H1 (cell line): Measurements from ENCODE around the gene RHO. TPM values are rescaled to one million over a fixed set of nuclear protein-coding genes. Genes with fewer than 3 reads are reported as not detected.

Experiments used
- CTCF ChIA-PET: fragments of 300-600 bp; sonication (Branson Sonifier 250); formaldehyde crosslinking; loops from one replicate; lab custom pipeline; 2021; ENCODE audit not compliant: partially characterized antibody; lab: Charles Lee
- POLR2A ChIA-PET: fragments of 300-600 bp; sonication (Branson Sonifier 250); formaldehyde crosslinking; loops from one replicate; lab custom pipeline; 2021; ENCODE audit warnings: inconsistent platforms; ENCODE audit not compliant: partially characterized antibody; lab: Charles Lee
- DNase-seq, 2 experiments: peaks; one replicate each; pipeline versions ENCODE4 v3.0.0 to v3.0.0-alpha.2; 2010 to 2022; ENCODE audit warnings: low spot score in 2 of 2, low read depth in 1 of 2, mixed read lengths in 1 of 2
- FAIRE-seq: peaks from 2 replicates; lab custom pipeline; 2011; peaks lifted over from hg19 to GRCh38; lab: Jason Lieb, UNC
- H2AFZ ChIP-seq: 2 replicates; pipeline ENCODE4 v1.8.1; 2012; ENCODE audit warnings: low read length, inconsistent platforms
- H2AK5ac ChIP-seq: 2 replicates; pipeline ENCODE4 v1.6.1; 2013; ENCODE audit warnings: low read depth, low read length
- H2BK120ac ChIP-seq: replicated peaks from 2 replicates; pipeline ENCODE3; 2013; ENCODE audit warnings: low read depth, low read length, inconsistent platforms
- H2BK12ac ChIP-seq: 2 replicates; pipeline ENCODE4 v1.6.1; 2013; ENCODE audit warnings: low read depth, low read length
- H2BK15ac ChIP-seq: 2 replicates; pipeline ENCODE4 v1.6.1; 2013; ENCODE audit warnings: low read length
- H2BK20ac ChIP-seq: 2 replicates; pipeline ENCODE4 v1.6.1; 2013; ENCODE audit warnings: low read length
- H2BK5ac ChIP-seq: 2 replicates; pipeline ENCODE4 v1.6.1; 2013; ENCODE audit warnings: low read depth, low read length
- H3K14ac ChIP-seq: 2 replicates; pipeline ENCODE4 v1.6.1; 2013; ENCODE audit warnings: inconsistent platforms; ENCODE audit not compliant: insufficient read length
- H3K18ac ChIP-seq: 2 replicates; pipeline ENCODE4 v1.6.1; 2013; ENCODE audit warnings: low read length; ENCODE audit errors: extremely low read depth
- H3K23ac ChIP-seq: 2 replicates; pipeline ENCODE4 v1.6.1; 2013; ENCODE audit warnings: inconsistent platforms; ENCODE audit not compliant: insufficient read length
- H3K23me2 ChIP-seq: 2 replicates; pipeline ENCODE4 v1.6.1; 2013; ENCODE audit warnings: low read depth, low read length
- H3K27ac ChIP-seq: 2 replicates; pipeline ENCODE4 v1.6.1; 2011; ENCODE audit warnings: low read depth, low read length, inconsistent platforms
- H3K27me3 ChIP-seq, 4 experiments: replicated peaks in 1 of 4; 1 replicate in 1 of 4; 2 replicates in 3 of 4; pipeline versions ENCODE4 v1.6.1 to v1.8.1; 2011 to 2013; ENCODE audit warnings: low read length in 3 of 4, mild to moderate bottlenecking in 3 of 4, inconsistent platforms in 2 of 4, mixed read lengths in 2 of 4, moderate library complexity in 1 of 4; ENCODE audit not compliant: control insufficient read depth in 3 of 4, insufficient read depth in 3 of 4; ENCODE audit errors: extremely low read depth in 1 of 4
- H3K36me3 ChIP-seq, 4 experiments: 2 replicates each; pipeline versions ENCODE4 v1.6.1 to v1.8.1; 2011 to 2013; ENCODE audit warnings: mild to moderate bottlenecking in 4 of 4, low read length in 3 of 4, moderate library complexity in 2 of 4, control low read depth in 1 of 4, inconsistent platforms in 1 of 4; ENCODE audit not compliant: insufficient read depth in 4 of 4, control insufficient read depth in 2 of 4
- H3K4ac ChIP-seq: replicated peaks from 2 replicates; pipeline ENCODE3; 2013; ENCODE audit warnings: low read length, low read depth, mixed read lengths, inconsistent platforms; ENCODE audit not compliant: insufficient read length
- H3K4me1 ChIP-seq, 4 experiments: replicated peaks in 1 of 4; 1 replicate in 1 of 4; 2 replicates in 3 of 4; pipeline versions ENCODE4 v1.6.1 to v1.8.1; 2011 to 2013; ENCODE audit warnings: low read length in 3 of 4, inconsistent platforms in 2 of 4, mixed read lengths in 1 of 4; ENCODE audit not compliant: insufficient read depth in 4 of 4, control insufficient read depth in 3 of 4
- H3K4me2 ChIP-seq, 2 experiments: 2 replicates each; pipeline versions ENCODE4 v1.6.1 to v1.8.1; 2011 to 2013; ENCODE audit warnings: low read depth in 2 of 2, low read length in 2 of 2, control low read depth in 1 of 2, inconsistent platforms in 1 of 2, mild to moderate bottlenecking in 1 of 2; ENCODE audit not compliant: insufficient read depth in 1 of 2
- H3K4me3 ChIP-seq, 4 experiments: fragments of 200-600, 300-600 bp in 1 of 4; sonication (generic), shearing (Covaris generic), sonication (Bioruptor Twin) in 1 of 4; 2 replicates each; pipeline versions ENCODE4 v1.5.1 to v1.8.1; 2011 to 2016; ENCODE audit warnings: low read length in 4 of 4, low read depth in 3 of 4, control low read depth in 2 of 4, inconsistent platforms in 2 of 4, mild to moderate bottlenecking in 2 of 4, mixed read lengths in 1 of 4, moderate library complexity in 1 of 4; ENCODE audit not compliant: insufficient read depth in 2 of 4; ENCODE audit errors: extremely low read depth in 1 of 4
- H3K56ac ChIP-seq: replicated peaks from 2 replicates; pipeline ENCODE3; 2013; ENCODE audit warnings: low read depth, mild to moderate bottlenecking, mixed read lengths, low read length, inconsistent platforms; ENCODE audit not compliant: insufficient read length
- H3K79me1 ChIP-seq: 2 replicates; pipeline ENCODE4 v1.6.1; 2013; ENCODE audit warnings: low read depth, low read length, control low read depth
- H3K79me2 ChIP-seq, 2 experiments: 2 replicates each; pipeline versions ENCODE4 v1.6.1 to v1.8.1; 2012 to 2013; ENCODE audit warnings: low read length in 2 of 2, mild to moderate bottlenecking in 2 of 2, inconsistent platforms in 1 of 2; ENCODE audit not compliant: insufficient read depth in 2 of 2, control insufficient read depth in 1 of 2
- H3K9ac ChIP-seq, 4 experiments: replicated peaks in 1 of 4; 1 replicate in 1 of 4; 2 replicates in 3 of 4; pipeline versions ENCODE4 v1.6.1 to v1.8.1; 2011 to 2013; ENCODE audit warnings: low read depth in 3 of 4, low read length in 3 of 4, control low read depth in 2 of 4, mild to moderate bottlenecking in 2 of 4, moderate library complexity in 2 of 4, inconsistent platforms in 1 of 4; ENCODE audit errors: extremely low read depth in 1 of 4
- H3K9me3 ChIP-seq, 2 experiments: 2 replicates each; pipeline versions ENCODE4 v1.6.1 to v1.8.1; 2012 to 2013; ENCODE audit warnings: mild to moderate bottlenecking in 2 of 2, moderate library complexity in 2 of 2, control low read depth in 1 of 2, inconsistent platforms in 1 of 2, low read depth in 1 of 2, low read length in 1 of 2, mixed read lengths in 1 of 2; ENCODE audit not compliant: insufficient read depth in 2 of 2
- H4K20me1 ChIP-seq, 2 experiments: replicated peaks in 1 of 2; 2 replicates each; pipeline versions ENCODE3 to v1.8.1; 2011 to 2013; ENCODE audit warnings: inconsistent platforms in 2 of 2, low read length in 2 of 2, mild to moderate bottlenecking in 1 of 2; ENCODE audit not compliant: insufficient read depth in 2 of 2, control insufficient read depth in 1 of 2
- H4K5ac ChIP-seq: 2 replicates; pipeline ENCODE4 v1.6.1; 2013; ENCODE audit warnings: low read length, low read depth, mixed read lengths, inconsistent platforms; ENCODE audit not compliant: insufficient read length
- H4K8ac ChIP-seq: 2 replicates; pipeline ENCODE4 v1.8.0; 2013; ENCODE audit warnings: mild to moderate bottlenecking, moderate library complexity, low read length, inconsistent platforms; ENCODE audit not compliant: insufficient read depth; ENCODE audit errors: extremely low read depth
- H4K91ac ChIP-seq: replicated peaks from 2 replicates; pipeline ENCODE3; 2013; ENCODE audit warnings: low read length, mixed read lengths, inconsistent platforms; ENCODE audit not compliant: insufficient read length
- BCL11A ChIP-seq, 2 experiments: IDR thresholded peaks; one replicate each; pipeline ENCODE4 v1.6.1; 2011; ENCODE audit warnings: low read depth in 2 of 2, low read length in 2 of 2, mild to moderate bottlenecking in 2 of 2
- CBX8 ChIP-seq: fragments of 300-800, 300-1000 bp; sonication (generic); IDR thresholded peaks from 2 replicates; pipeline ENCODE4 v1.7.1; 2016; ENCODE audit warnings: low read depth, low read length, borderline replicate concordance
- CHD2 ChIP-seq: IDR thresholded peaks from 2 replicates; pipeline ENCODE4 v1.6.1; 2012; ENCODE audit warnings: low read length, improper control_type of control experiment
- GABPA ChIP-seq: IDR thresholded peaks from 2 replicates; pipeline ENCODE4 v1.6.1; 2011; ENCODE audit warnings: mild to moderate bottlenecking, low read length, moderate library complexity, borderline replicate concordance; ENCODE audit not compliant: insufficient read depth
- NRF1 ChIP-seq: IDR thresholded peaks from 2 replicates; pipeline ENCODE4 v1.6.1; 2011; ENCODE audit warnings: mild to moderate bottlenecking, low read depth, low read length, improper control_type of control experiment
- PHF8 ChIP-seq: fragments of 200-600 bp; sonication (generic); conservative IDR thresholded peaks from 2 replicates; pipeline ENCODE4 v1.7.1; 2012; ENCODE audit warnings: low read depth, mild to moderate bottlenecking, inconsistent platforms, low read length, moderate library complexity
- POLR2A ChIP-seq, 2 experiments: IDR thresholded peaks; 1 replicate in 1 of 2; 2 replicates in 1 of 2; pipeline ENCODE4 v1.6.1; 2011; ENCODE audit warnings: low read depth in 2 of 2, low read length in 2 of 2, mild to moderate bottlenecking in 2 of 2; ENCODE audit errors: control extremely low read depth in 1 of 2
- RBBP5 ChIP-seq: IDR thresholded peaks from 2 replicates; pipeline ENCODE4 v1.7.1; 2012; ENCODE audit warnings: low read depth, mild to moderate bottlenecking, inconsistent platforms, low read length, moderate library complexity, borderline replicate concordance
- TBP ChIP-seq: IDR thresholded peaks from 2 replicates; pipeline ENCODE4 v1.6.1; 2011; ENCODE audit warnings: low read depth, low read length, improper control_type of control experiment
- TEAD4 ChIP-seq: IDR thresholded peaks from 2 replicates; pipeline ENCODE4 v1.6.1; 2012; ENCODE audit warnings: low read depth, low read length, inconsistent platforms, mixed read lengths
- YY1 ChIP-seq: IDR thresholded peaks from 2 replicates; pipeline ENCODE4 v1.6.1; 2011; ENCODE audit warnings: low read depth, mild to moderate bottlenecking, low read length
- WGBS, 2 experiments: shearing (Covaris generic) in 1 of 2; methylation state at CpG; one replicate each; pipeline versions ENCODE4 v1.1.6 to v1.1.7; 2013 to 2015; ENCODE audit warnings: low lambda C conversion rate in 2 of 2, mixed read lengths in 2 of 2, inconsistent platforms in 1 of 2, low coverage in 1 of 2, missing lambda C conversion rate in 1 of 2; ENCODE audit not compliant: insufficient replicate concordance in 2 of 2, insufficient coverage in 1 of 2, insufficient read length in 1 of 2; ENCODE audit errors: extremely low coverage in 1 of 2, missing lambda C conversion rate in 1 of 2; 5-methylcytosine and 5-hydroxymethylcytosine counted together
- polyA plus RNA-seq, 7 experiments: library from polyadenylated mRNA; depleted of rRNA in 3 of 7; stranded (reverse) in 5 of 7; unstranded in 2 of 7; fragments of >200 nt in 5 of 7; fragments of 200-250 nt in 2 of 7; gene quantifications; 1 replicate in 5 of 7; 2 replicates in 1 of 7; 4 replicates in 1 of 7; pipeline versions ENCODE4 v1.2.1 to v1.2.3, GENCODE V29; 2011 to 2013; ENCODE audit warnings: missing spikeins in 2 of 7, mixed read lengths in 2 of 7
- total RNA-seq: library from RNA; stranded (reverse); fragmentation: NEBNext Ultra II Directional; extraction: Animal tissue kit (Norgen Biotek cat#: 25700); gene quantifications from 2 replicates; pipeline ENCODE4 v1.2.1, GENCODE V29; 2021
- TF ChIP-seq, protein P1 (sequence below): IDR thresholded peaks from 2 replicates; pipeline ENCODE4 v1.6.1; 2012; ENCODE audit warnings: inconsistent platforms
- TF ChIP-seq, protein P2 (sequence below): IDR thresholded peaks from 2 replicates; pipeline ENCODE4 v1.6.1; 2012; ENCODE audit warnings: low read length, inconsistent platforms

RHO gene
- total and polyA plus RNA-seq, 2 of the 8 experiments (the other 6 are each of a cell fraction or from before 2014, with no cell fraction given), result not detected

GRCh38 chr3:129577366-129577765 lies 48.9 kb downstream of the RHO start:
- H4K91ac ChIP-seq, result no peak overlapping the region
- no peak overlapping the region for H3K23ac ChIP-seq
- POLR2A ChIA-PET, result no interaction called here
- TF ChIP-seq TBP (no peak), BCL11A (IDR thresholded peaks at IDR 0.05; ENCODE audit: low read depth in 2 of 2, low read length in 2 of 2) (no peak), TEAD4 (no peak), RBBP5 (no peak), CBX8 (no peak), YY1 (no peak), POLR2A (IDR thresholded peaks at IDR 0.05; ENCODE audit: control extremely low read depth in 1 of 2, low read depth in 2 of 2, low read length in 2 of 2) (no peak), NRF1 (no peak), GABPA (no peak), CHD2 (no peak), PHF8 (no peak)
- TF ChIP-seq, protein P1, sequence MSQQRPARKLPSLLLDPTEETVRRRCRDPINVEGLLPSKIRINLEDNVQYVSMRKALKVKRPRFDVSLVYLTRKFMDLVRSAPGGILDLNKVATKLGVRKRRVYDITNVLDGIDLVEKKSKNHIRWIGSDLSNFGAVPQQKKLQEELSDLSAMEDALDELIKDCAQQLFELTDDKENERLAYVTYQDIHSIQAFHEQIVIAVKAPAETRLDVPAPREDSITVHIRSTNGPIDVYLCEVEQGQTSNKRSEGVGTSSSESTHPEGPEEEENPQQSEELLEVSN, result no peak
- TF ChIP-seq, protein P2, sequence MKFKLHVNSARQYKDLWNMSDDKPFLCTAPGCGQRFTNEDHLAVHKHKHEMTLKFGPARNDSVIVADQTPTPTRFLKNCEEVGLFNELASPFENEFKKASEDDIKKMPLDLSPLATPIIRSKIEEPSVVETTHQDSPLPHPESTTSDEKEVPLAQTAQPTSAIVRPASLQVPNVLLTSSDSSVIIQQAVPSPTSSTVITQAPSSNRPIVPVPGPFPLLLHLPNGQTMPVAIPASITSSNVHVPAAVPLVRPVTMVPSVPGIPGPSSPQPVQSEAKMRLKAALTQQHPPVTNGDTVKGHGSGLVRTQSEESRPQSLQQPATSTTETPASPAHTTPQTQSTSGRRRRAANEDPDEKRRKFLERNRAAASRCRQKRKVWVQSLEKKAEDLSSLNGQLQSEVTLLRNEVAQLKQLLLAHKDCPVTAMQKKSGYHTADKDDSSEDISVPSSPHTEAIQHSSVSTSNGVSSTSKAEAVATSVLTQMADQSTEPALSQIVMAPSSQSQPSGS, result no peak

More at GRCh38 chr3:129577366-129577765, 48.9 kb downstream of the RHO start:
- H3K4me3 ChIP-seq, result no peak overlapping the region
- no peaks in the 10 kb centered on the region for H3K9me3 ChIP-seq
- DNase-seq (no peak), FAIRE-seq (no peak)
- peaks cover 0 to 2% of the 10 kb centered on the region in 2 experiments for H4K20me1 ChIP-seq
- no peaks in the 10 kb centered on the region for H3K36me3 ChIP-seq
- no peaks in the 10 kb centered on the region for H3K27me3 ChIP-seq
- H3K4me1 ChIP-seq, result peaks cover 0 to 19% (median 2%) of the 10 kb centered on the region in 4 experiments; a peak in 4 of 7 replicates
- H2BK120ac ChIP-seq, result no peak overlapping the region
- no peak overlapping the region for H2AK5ac ChIP-seq
- 0 out of 2 replicates have a peak, but pooled peaks cover 2% of the 10 kb centered on the region for H3K79me1 ChIP-seq
- no peak overlapping the region for H3K27ac ChIP-seq
- no peak overlapping the region for H4K8ac ChIP-seq
- no peak overlapping the region for H2BK15ac ChIP-seq
- WGBS, 2 experiments, result 87% methylated on average over 12 of the region's 17 CpGs; no CpG with 5 or more reads in 1 of the 2 experiments
- no peak overlapping the region for H2AFZ ChIP-seq
- no peak overlapping the region for H3K9ac ChIP-seq
- H3K56ac ChIP-seq, result no peak overlapping the region
- no peaks in the 10 kb centered on the region for H3K23me2 ChIP-seq
- CTCF ChIA-PET, result interaction anchor here (0.9 to 5.1 kb wide), 8 partner anchors 10 to 365 kb away, joined by 3 to 19 read pairs (median 6); no protein-coding TSS in a partner anchor
- no peak overlapping the region for H3K14ac ChIP-seq
- no peak overlapping the region for H2BK5ac ChIP-seq
- no peak overlapping the region for H3K18ac ChIP-seq
- H2BK20ac ChIP-seq, result no peak overlapping the region
- no peak overlapping the region for H4K5ac ChIP-seq
- no peaks in the 10 kb centered on the region for H3K79me2 ChIP-seq
- no peak overlapping the region for H2BK12ac ChIP-seq
- H3K4ac ChIP-seq, result no peak overlapping the region
- H3K4me2 ChIP-seq, result no peak overlapping the region
